IMR-90 (cell line): ENCODE data around the gene SLC16A9. TPM values are rescaled to one million over a fixed set of nuclear protein-coding genes. Genes with fewer than 3 reads are reported as not detected.
"Not testable (repeated sequence)": the region's sequence is repeated elsewhere in the genome, so short reads cannot be mapped to it uniquely, and the experiment has no call there.

Experiments used
- ATAC-seq: fragments of 200-7000 bp; cut with Tn5 transposase; 2 replicates; pipeline ENCODE4 v1.9.1; 2020; ENCODE audit warnings: low read depth, mild to moderate bottlenecking, moderate library complexity
- BruUV-seq: library from RNA; stranded (reverse); fragments of 400-500 nt; replicated peaks from 2 replicates; lab custom pipeline; 2021; lab: Mats Ljungman, UMichigan
- CTCF ChIA-PET: fragments of 300-600 bp; formaldehyde crosslinking; extraction: SDS; loops from one replicate; lab custom pipeline; 2021; ENCODE audit warnings: antibody characterized with exemption; lab: Yijun Ruan, JAX
- POLR2A ChIA-PET: fragments of 300-600 bp; sonication (Branson Sonifier 250); formaldehyde crosslinking; loops from one replicate; lab custom pipeline; 2022; ENCODE audit warnings: antibody characterized with exemption; ENCODE audit not compliant: unreplicated experiment; lab: Charles Lee
- DNase-seq: peaks from one replicate; pipeline ENCODE4 v3.0.0; 2013
- H2AFZ ChIP-seq: replicated peaks from 2 replicates; pipeline ENCODE3; 2013; ENCODE audit warnings: low read length, mild to moderate bottlenecking; ENCODE audit not compliant: poor library complexity
- H2AK5ac ChIP-seq: 2 replicates; pipeline ENCODE4 v1.6.1; 2013; ENCODE audit warnings: low read depth, low read length, inconsistent platforms
- H2AK9ac ChIP-seq: replicated peaks from 2 replicates; pipeline ENCODE3; 2013; ENCODE audit warnings: mild to moderate bottlenecking, low read depth, low read length, moderate library complexity; ENCODE audit not compliant: poor library complexity
- H2BK120ac ChIP-seq: 2 replicates; pipeline ENCODE4 v1.6.1; 2013; ENCODE audit warnings: low read depth, low read length, inconsistent platforms
- H2BK15ac ChIP-seq: 3 replicates; pipeline ENCODE4 v1.6.1; 2013; ENCODE audit warnings: low read depth, low read length, inconsistent platforms
- H2BK20ac ChIP-seq: 2 replicates; pipeline ENCODE4 v1.6.1; 2013; ENCODE audit warnings: low read depth, mild to moderate bottlenecking, inconsistent platforms, low read length, moderate library complexity
- H2BK5ac ChIP-seq: 2 replicates; pipeline ENCODE4 v1.6.1; 2013; ENCODE audit warnings: mild to moderate bottlenecking, low read depth, low read length, inconsistent platforms; ENCODE audit not compliant: poor library complexity, severe bottlenecking
- H3K14ac ChIP-seq: replicated peaks from 2 replicates; pipeline ENCODE4 v1.6.1; 2013; ENCODE audit warnings: low read depth, low read length, inconsistent platforms
- H3K18ac ChIP-seq: 2 replicates; pipeline ENCODE4 v1.6.1; 2013; ENCODE audit warnings: low read depth, low read length, control low read depth
- H3K23ac ChIP-seq: 2 replicates; pipeline ENCODE4 v1.6.1; 2013; ENCODE audit warnings: low read depth, low read length, inconsistent platforms
- H3K27ac ChIP-seq: 2 replicates; pipeline ENCODE4 v1.5.1; 2013; ENCODE audit warnings: mild to moderate bottlenecking, control low read depth, low read length; ENCODE audit not compliant: insufficient read depth
- H3K27me3 ChIP-seq: 2 replicates; pipeline ENCODE4 v1.6.1; 2013; ENCODE audit warnings: low read length; ENCODE audit not compliant: control insufficient read depth, insufficient read depth
- H3K36me3 ChIP-seq: 2 replicates; pipeline ENCODE4 v1.6.1; 2013; ENCODE audit warnings: low read length, mixed read lengths; ENCODE audit not compliant: control insufficient read depth, insufficient read depth
- H3K4ac ChIP-seq: 2 replicates; pipeline ENCODE4 v1.6.1; 2013; ENCODE audit warnings: low read depth, low read length, inconsistent platforms
- H3K4me1 ChIP-seq: 2 replicates; pipeline ENCODE4 v1.6.1; 2013; ENCODE audit warnings: low read length, mixed read lengths; ENCODE audit not compliant: control insufficient read depth, insufficient read depth
- H3K4me2 ChIP-seq: 2 replicates; pipeline ENCODE4 v1.6.1; 2013; ENCODE audit warnings: low read depth, mild to moderate bottlenecking, control low read depth, low read length, moderate library complexity
- H3K4me3 ChIP-seq: 2 replicates; pipeline ENCODE4 v1.5.1; 2013; ENCODE audit warnings: low read depth, mild to moderate bottlenecking, control low read depth, low read length, moderate library complexity; ENCODE audit not compliant: insufficient read depth
- H3K56ac ChIP-seq: 2 replicates; pipeline ENCODE4 v1.6.1; 2013; ENCODE audit warnings: low read length, inconsistent platforms; ENCODE audit not compliant: insufficient read depth; ENCODE audit errors: extremely low read depth
- H3K79me1 ChIP-seq, 2 experiments: 2 replicates each; pipeline ENCODE4 v1.6.1; 2013; ENCODE audit warnings: low read length in 2 of 2, inconsistent platforms in 1 of 2, low read depth in 1 of 2
- H3K9ac ChIP-seq: 2 replicates; pipeline ENCODE4 v1.6.1; 2013; ENCODE audit warnings: low read depth, low read length, control low read depth
- H3K9me1 ChIP-seq: 2 replicates; pipeline ENCODE4 v1.6.1; 2013; ENCODE audit warnings: low read length, inconsistent platforms; ENCODE audit not compliant: insufficient read depth
- H3K9me3 ChIP-seq: 2 replicates; pipeline ENCODE4 v1.6.1; 2013; ENCODE audit warnings: low read length; ENCODE audit not compliant: control insufficient read depth, insufficient read depth
- H4K20me1 ChIP-seq: 2 replicates; pipeline ENCODE4 v1.6.1; 2013; ENCODE audit warnings: low read length, inconsistent platforms; ENCODE audit not compliant: insufficient read depth
- H4K5ac ChIP-seq: 2 replicates; pipeline ENCODE4 v1.6.1; 2013; ENCODE audit warnings: mild to moderate bottlenecking, low read depth, low read length, control low read depth
- H4K8ac ChIP-seq, 2 experiments: 2 replicates each; pipeline ENCODE4 v1.6.1; 2013; ENCODE audit warnings: low read depth in 2 of 2, low read length in 2 of 2, control low read depth in 1 of 2, inconsistent platforms in 1 of 2
- H4K91ac ChIP-seq: 2 replicates; pipeline ENCODE4 v1.6.1; 2013; ENCODE audit warnings: low read depth, low read length, inconsistent platforms; ENCODE audit not compliant: insufficient read depth
- ELK1 ChIP-seq: fragments of 150-350 bp; IDR thresholded peaks from 2 replicates; pipeline ENCODE4 v1.6.1; 2016; ENCODE audit warnings: low read depth, mild to moderate bottlenecking, low read length, moderate library complexity, borderline replicate concordance
- WGBS, 2 experiments: methylation state at CpG; one replicate each; pipeline versions ENCODE4 v1.1.5 to v1.1.7; 2013; ENCODE audit warnings: missing lambda C conversion rate in 2 of 2; ENCODE audit not compliant: insufficient read length in 1 of 2; ENCODE audit errors: extremely low coverage in 2 of 2; 5-methylcytosine and 5-hydroxymethylcytosine counted together
- dilution Hi-C: fragments of 300-500 bp; cut with HindIII; formaldehyde crosslinking; loops from one replicate; pipeline ENCODE4 v1.14.3; 2018; ENCODE audit warnings: low sequenced_read_pairs; ENCODE audit not compliant: unreplicated experiment
- in situ Hi-C: fragments of 300-500 bp; cut with MboI; formaldehyde crosslinking; loops from 3 replicates; pipeline ENCODE4 v1.14.3; 2019; ENCODE audit warnings: low sequenced_read_pairs, inconsistent platforms, mixed read lengths
- intact Hi-C: fragments of 100-400 bp; cut with micrococcal nuclease; formaldehyde crosslinking; loops from 2 replicates; pipeline ENCODE4 v1.10.0; 2022
- polyA plus RNA-seq, 3 experiments: library from polyadenylated mRNA; depleted of rRNA; stranded (reverse); fragments of >200 nt; gene quantifications; 2 replicates each; pipeline ENCODE4 v1.2.3, GENCODE V29; 2012; ENCODE audit warnings: low replicate concordance in 1 of 3
- total RNA-seq: library from RNA; depleted of rRNA; stranded (reverse); fragments of >200 nt; gene quantifications from 2 replicates; pipeline ENCODE4 v1.2.3, GENCODE V29; 2012
- TF ChIP-seq, protein P1 (sequence below): fragments of 150-350 bp; IDR thresholded peaks from 2 replicates; pipeline ENCODE4 v1.6.1; 2017; ENCODE audit warnings: mild to moderate bottlenecking, antibody characterized with exemption, low read length, low read depth

The SLC16A9 gene
- total and polyA plus RNA-seq, 2 of the 4 experiments (the other 2 are of a cell fraction) = 0.18 to 0.26 TPM

GRCh38 chr10:59745163-59745650, 35.6 kb upstream of the SLC16A9 start:
- no peak overlapping the region for H3K4ac ChIP-seq
- no peaks in the 10 kb centered on the region for H3K36me3 ChIP-seq
- dilution Hi-C loops = no loop called here
- WGBS, 2 experiments = no CpG with 5 or more reads among the region's 2 CpGs
- intact Hi-C loops = no loop called here
- H3K23ac ChIP-seq = no peak overlapping the region
- no peak overlapping the region for H3K14ac ChIP-seq
- H3K9me1 ChIP-seq = no peaks in the 10 kb centered on the region
- H3K27me3 ChIP-seq = peaks cover 5% of the 10 kb centered on the region; the same call in 1 of the 2 replicates
- H3K56ac ChIP-seq = no peak overlapping the region
- no peak overlapping the region for H2BK120ac ChIP-seq
- ATAC-seq = no peak
- DNase-seq = no peak
- CTCF ChIA-PET = no interaction called here
- no peak for TF ChIP-seq ELK1
- TF ChIP-seq, protein P1, sequence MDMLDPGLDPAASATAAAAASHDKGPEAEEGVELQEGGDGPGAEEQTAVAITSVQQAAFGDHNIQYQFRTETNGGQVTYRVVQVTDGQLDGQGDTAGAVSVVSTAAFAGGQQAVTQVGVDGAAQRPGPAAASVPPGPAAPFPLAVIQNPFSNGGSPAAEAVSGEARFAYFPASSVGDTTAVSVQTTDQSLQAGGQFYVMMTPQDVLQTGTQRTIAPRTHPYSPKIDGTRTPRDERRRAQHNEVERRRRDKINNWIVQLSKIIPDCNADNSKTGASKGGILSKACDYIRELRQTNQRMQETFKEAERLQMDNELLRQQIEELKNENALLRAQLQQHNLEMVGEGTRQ = no peak
- H3K79me1 ChIP-seq = no peaks in the 10 kb centered on the region
- H3K9me3 ChIP-seq = no peaks in the 10 kb centered on the region
- in situ Hi-C loops = no loop called here
- H3K27ac ChIP-seq = no peak overlapping the region
- H2AFZ ChIP-seq = no peak overlapping the region
- no peak overlapping the region for H2AK5ac ChIP-seq
- H3K4me2 ChIP-seq = no peak overlapping the region
- H4K91ac ChIP-seq = no peak overlapping the region
- H3K18ac ChIP-seq = no peak overlapping the region
- H2AK9ac ChIP-seq = no peak overlapping the region
- H2BK5ac ChIP-seq = no peak overlapping the region
- H2BK15ac ChIP-seq = no peak overlapping the region
- POLR2A ChIA-PET = no interaction called here
- no peak overlapping the region for H3K9ac ChIP-seq
- H4K20me1 ChIP-seq = no peaks in the 10 kb centered on the region
- no peak overlapping the region for H2BK20ac ChIP-seq
- H4K5ac ChIP-seq = no peak overlapping the region
- no peak overlapping the region for H4K8ac ChIP-seq
- H3K4me3 ChIP-seq = no peak overlapping the region
- no peaks in the 10 kb centered on the region for H3K4me1 ChIP-seq
- no TSS peak for BruUV-seq

GRCh38 chr10:59744762-59745161, 35.1 kb upstream of the SLC16A9 start:
- H2AFZ ChIP-seq, H3K4me3 ChIP-seq, H3K14ac ChIP-seq, H3K9me1 ChIP-seq, H2BK120ac ChIP-seq, H3K18ac ChIP-seq, H3K9ac ChIP-seq, H3K4ac ChIP-seq, H3K4me1 ChIP-seq, H2AK5ac ChIP-seq, H4K20me1 ChIP-seq, H2BK15ac ChIP-seq, H2BK20ac ChIP-seq, in situ Hi-C loops, H2AK9ac ChIP-seq, H2BK5ac ChIP-seq, H3K27me3 ChIP-seq, BruUV-seq, intact Hi-C loops, POLR2A ChIA-PET, ATAC-seq, dilution Hi-C loops, H3K36me3 ChIP-seq, CTCF ChIA-PET, H3K23ac ChIP-seq, H3K4me2 ChIP-seq, H3K27ac ChIP-seq, H4K8ac ChIP-seq, DNase-seq, H3K9me3 ChIP-seq, H4K91ac ChIP-seq, H4K5ac ChIP-seq, H3K79me1 ChIP-seq, H3K56ac ChIP-seq: not testable (repeated sequence)
- WGBS, 2 experiments = 100% methylated on average over 1 of the region's 6 CpGs; no CpG with 5 or more reads in 1 of the 2 experiments
